IPS DF 6.9 (cell line): ENCODE data around the gene GRIN1.

Source experiments
- DNase-seq: peaks from one replicate; pipeline ENCODE4 v3.0.0-alpha.2; 2013; ENCODE audit warnings: low read depth, low spot score
- H3K27ac ChIP-seq: one replicate; pipeline ENCODE4 v1.5.1; 2013; ENCODE audit warnings: low read length, control low read depth
- H3K27me3 ChIP-seq: 2 replicates; pipeline ENCODE4 v1.6.1; 2013; ENCODE audit warnings: mild to moderate bottlenecking, low read length; ENCODE audit not compliant: control insufficient read depth, insufficient read depth
- H3K36me3 ChIP-seq: 2 replicates; pipeline ENCODE4 v1.6.1; 2013; ENCODE audit warnings: low read length; ENCODE audit not compliant: control insufficient read depth, insufficient read depth
- H3K4me1 ChIP-seq: 2 replicates; pipeline ENCODE4 v1.6.1; 2013; ENCODE audit warnings: low read length; ENCODE audit not compliant: control insufficient read depth, insufficient read depth
- H3K4me3 ChIP-seq: 2 replicates; pipeline ENCODE4 v1.5.1; 2013; ENCODE audit warnings: mild to moderate bottlenecking, low read length
- H3K9me3 ChIP-seq: 2 replicates; pipeline ENCODE4 v1.6.1; 2013; ENCODE audit warnings: low read length, inconsistent platforms; ENCODE audit not compliant: control insufficient read depth, insufficient read depth
- WGBS: extraction: QIAGEN DNeasy Blood & Tissue Kit; methylation state at CpG from one replicate; pipeline ENCODE4 v1.1.7; 2013; ENCODE audit warnings: mixed read lengths, missing lambda C conversion rate; ENCODE audit not compliant: insufficient read length, insufficient coverage; 5-methylcytosine and 5-hydroxymethylcytosine counted together

GRIN1 gene

DNA sequence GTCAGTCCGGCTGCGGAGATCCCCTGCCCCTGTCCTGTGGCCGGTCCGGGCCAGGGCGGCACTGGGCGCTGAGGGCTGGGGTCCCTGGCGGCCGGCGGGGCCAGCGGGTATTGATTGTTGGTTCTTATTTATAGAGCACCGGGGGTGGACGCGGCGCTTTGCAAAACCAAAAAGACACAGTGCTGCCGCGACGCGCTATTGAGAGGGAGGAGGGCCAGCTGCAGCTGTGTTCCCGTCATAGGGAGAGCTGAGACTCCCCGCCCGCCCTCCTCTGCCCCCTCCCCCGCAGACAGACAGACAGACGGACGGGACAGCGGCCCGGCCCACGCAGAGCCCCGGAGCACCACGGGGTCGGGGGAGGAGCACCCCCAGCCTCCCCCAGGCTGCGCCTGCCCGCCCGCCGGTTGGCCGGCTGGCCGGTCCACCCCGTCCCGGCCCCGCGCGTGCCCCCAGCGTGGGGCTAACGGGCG lies 28.4 kb downstream of the GRIN1 start:
- no CpG with 5 or more reads among the region's 44 CpGs for WGBS
- no peaks in the 10 kb centered on the region; the same call in 1 of the 2 replicates for H3K36me3 ChIP-seq
- peaks cover 9% of the 10 kb centered on the region for H3K4me1 ChIP-seq
- H3K4me3 ChIP-seq = no peak overlapping the region
- DNase-seq = no peak
- no peak overlapping the region for H3K27ac ChIP-seq
- H3K27me3 ChIP-seq = peaks cover 42% of the 10 kb centered on the region
- no peaks in the 10 kb centered on the region for H3K9me3 ChIP-seq

DNA sequence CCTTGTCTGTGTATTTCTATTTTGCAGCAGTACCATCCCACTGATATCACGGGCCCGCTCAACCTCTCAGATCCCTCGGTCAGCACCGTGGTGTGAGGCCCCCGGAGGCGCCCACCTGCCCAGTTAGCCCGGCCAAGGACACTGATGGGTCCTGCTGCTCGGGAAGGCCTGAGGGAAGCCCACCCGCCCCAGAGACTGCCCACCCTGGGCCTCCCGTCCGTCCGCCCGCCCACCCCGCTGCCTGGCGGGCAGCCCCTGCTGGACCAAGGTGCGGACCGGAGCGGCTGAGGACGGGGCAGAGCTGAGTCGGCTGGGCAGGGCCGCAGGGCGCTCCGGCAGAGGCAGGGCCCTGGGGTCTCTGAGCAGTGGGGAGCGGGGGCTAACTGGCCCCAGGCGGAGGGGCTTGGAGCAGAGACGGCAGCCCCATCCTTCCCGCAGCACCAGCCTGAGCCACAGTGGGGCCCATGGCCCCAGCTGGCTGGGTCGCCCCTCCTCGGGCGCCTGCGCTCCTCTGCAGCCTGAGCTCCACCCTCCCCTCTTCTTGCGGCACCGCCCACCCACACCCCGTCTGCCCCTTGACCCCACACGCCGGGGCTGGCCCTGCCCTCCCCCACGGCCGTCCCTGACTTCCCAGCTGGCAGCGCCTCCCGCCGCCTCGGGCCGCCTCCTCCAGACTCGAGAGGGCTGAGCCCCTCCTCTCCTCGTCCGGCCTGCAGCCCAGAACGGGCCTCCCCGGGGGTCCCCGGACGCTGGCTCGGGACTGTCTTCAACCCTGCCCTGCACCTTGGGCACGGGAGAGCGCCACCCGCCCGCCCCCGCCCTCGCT lies 29.0 kb downstream of the GRIN1 start:
- WGBS = no CpG with 5 or more reads among the region's 57 CpGs
- no peaks in the 10 kb centered on the region; the same call in 1 of the 2 replicates for H3K36me3 ChIP-seq
- DNase-seq = no peak
- no peaks in the 10 kb centered on the region for H3K9me3 ChIP-seq
- peak overlapping the region; percentile 14; the same call in 1 of the 2 replicates for H3K4me3 ChIP-seq
- peaks cover 40% of the 10 kb centered on the region for H3K27me3 ChIP-seq
- no peak overlapping the region for H3K27ac ChIP-seq
- H3K4me1 ChIP-seq = peaks cover 7% of the 10 kb centered on the region

DNA sequence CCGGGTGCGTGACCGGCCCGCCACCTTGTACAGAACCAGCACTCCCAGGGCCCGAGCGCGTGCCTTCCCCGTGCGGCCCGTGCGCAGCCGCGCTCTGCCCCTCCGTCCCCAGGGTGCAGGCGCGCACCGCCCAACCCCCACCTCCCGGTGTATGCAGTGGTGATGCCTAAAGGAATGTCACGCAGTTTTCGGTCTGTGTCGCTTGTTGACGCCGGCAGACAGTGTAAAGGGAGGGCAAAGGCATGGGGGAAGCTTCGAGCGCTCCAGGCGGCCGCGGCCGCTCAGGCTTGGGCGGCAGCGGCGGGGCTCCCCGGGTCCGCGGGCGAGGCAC lies 29.6 kb downstream of the GRIN1 start:
- H3K27ac ChIP-seq = no peak overlapping the region
- H3K4me1 ChIP-seq = peaks cover 7% of the 10 kb centered on the region
- peaks cover 35% of the 10 kb centered on the region for H3K27me3 ChIP-seq
- H3K36me3 ChIP-seq = no peaks in the 10 kb centered on the region; the same call in 1 of the 2 replicates
- WGBS = no CpG with 5 or more reads among the region's 36 CpGs
- no peak for DNase-seq
- H3K4me3 ChIP-seq = peak overlapping the region; percentile 35; the same call in 1 of the 2 replicates
- H3K9me3 ChIP-seq = no peaks in the 10 kb centered on the region

DNA sequence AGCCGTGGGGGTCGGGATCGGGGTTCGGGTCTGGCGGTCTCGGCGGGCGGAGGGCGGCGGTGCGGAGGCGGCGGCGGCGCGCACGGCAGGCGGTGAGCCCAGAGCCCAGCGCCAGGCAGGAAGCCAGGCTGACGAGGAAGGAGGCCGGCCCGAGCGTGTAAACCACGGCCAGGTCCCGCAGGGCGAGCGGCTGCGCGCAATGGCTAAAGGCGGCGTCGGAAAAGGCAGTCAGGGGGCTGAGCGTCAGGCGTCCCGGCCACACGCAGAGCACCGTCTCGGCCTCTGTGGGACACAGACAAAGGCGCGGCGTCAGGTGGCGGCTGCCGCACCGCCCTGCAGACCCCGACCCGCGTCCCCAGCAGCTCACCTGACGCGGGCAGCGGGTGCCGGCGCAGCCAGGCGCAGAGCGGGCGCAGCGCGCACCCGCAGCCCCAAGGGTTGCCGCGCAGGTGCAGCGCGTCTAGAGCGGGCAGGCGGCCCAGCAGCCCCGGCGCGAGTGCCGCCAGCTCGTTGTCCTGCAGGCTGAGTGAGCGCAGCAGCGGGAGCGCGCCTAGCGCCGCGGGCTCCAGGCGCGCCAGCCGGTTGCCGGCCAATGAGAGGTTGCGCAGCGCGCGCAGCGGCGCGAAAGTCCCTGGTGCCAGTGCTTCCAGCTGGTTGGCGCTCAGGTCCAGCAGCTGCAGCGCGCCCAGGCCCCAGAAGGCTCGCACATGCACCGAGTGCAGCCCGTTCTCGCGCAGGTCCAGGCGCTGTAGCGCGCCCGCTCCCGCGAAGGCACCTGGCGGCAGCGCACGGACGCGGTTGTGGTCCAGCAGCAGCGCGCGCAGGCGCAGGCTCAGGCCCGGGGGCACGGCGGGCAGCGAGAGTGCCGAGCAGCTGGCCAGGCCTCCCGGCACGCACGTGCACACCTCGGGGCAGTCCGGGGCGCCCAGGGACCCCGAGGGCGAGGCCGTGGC lies 30.2 kb downstream of the GRIN1 start:
- H3K4me3 ChIP-seq = peak overlapping the region; percentile 35
- H3K4me1 ChIP-seq = peaks cover 7% of the 10 kb centered on the region
- H3K27ac ChIP-seq = no peak overlapping the region
- no peaks in the 10 kb centered on the region; the same call in 1 of the 2 replicates for H3K36me3 ChIP-seq
- H3K27me3 ChIP-seq = peaks cover 35% of the 10 kb centered on the region
- no peaks in the 10 kb centered on the region for H3K9me3 ChIP-seq
- WGBS = no CpG with 5 or more reads among the region's 124 CpGs
- DNase-seq = no peak

DNA sequence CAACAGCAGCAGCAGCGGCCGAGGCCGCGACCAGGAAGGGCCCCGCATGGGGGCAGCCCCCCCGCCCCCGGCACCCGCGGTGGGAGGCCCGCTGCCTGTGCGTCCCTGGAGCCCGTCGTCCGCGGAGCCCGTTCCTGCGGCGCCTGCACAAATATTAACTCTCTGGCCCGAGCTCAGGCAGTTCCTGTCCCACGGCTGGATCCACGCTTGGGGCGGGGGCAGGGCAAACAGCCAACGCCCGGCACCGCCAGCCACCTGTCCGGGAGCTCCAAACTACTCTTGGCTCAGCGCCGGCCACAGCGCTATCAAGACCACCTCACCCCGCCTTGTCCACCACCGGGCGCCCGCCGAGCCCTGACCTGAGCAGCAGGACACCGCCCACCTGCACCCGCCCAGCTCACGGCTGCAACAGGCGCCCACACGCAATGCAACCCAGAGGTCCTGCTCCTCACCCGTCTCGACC lies 31.0 kb downstream of the GRIN1 start, which contains the start of gene LRRC26:
Gene LRRC26, minus strand, starts transcription at position 156 of the 463 bp plus-strand sequence. Its CDS starts 108 bp downstream, at position 48.
- H3K36me3 ChIP-seq = no peaks in the 10 kb centered on the region
- DNase-seq = no peak
- H3K9me3 ChIP-seq = no peaks in the 10 kb centered on the region
- H3K27ac ChIP-seq = no peak within 1 kb of the TSS
- WGBS = no CpG with 5 or more reads among the region's 41 CpGs
- H3K4me1 ChIP-seq = peaks cover 7% of the 10 kb centered on the region
- H3K4me3 ChIP-seq = peak within 1 kb of the TSS; percentile 35
- H3K27me3 ChIP-seq = peaks cover 35% of the 10 kb centered on the region

DNA sequence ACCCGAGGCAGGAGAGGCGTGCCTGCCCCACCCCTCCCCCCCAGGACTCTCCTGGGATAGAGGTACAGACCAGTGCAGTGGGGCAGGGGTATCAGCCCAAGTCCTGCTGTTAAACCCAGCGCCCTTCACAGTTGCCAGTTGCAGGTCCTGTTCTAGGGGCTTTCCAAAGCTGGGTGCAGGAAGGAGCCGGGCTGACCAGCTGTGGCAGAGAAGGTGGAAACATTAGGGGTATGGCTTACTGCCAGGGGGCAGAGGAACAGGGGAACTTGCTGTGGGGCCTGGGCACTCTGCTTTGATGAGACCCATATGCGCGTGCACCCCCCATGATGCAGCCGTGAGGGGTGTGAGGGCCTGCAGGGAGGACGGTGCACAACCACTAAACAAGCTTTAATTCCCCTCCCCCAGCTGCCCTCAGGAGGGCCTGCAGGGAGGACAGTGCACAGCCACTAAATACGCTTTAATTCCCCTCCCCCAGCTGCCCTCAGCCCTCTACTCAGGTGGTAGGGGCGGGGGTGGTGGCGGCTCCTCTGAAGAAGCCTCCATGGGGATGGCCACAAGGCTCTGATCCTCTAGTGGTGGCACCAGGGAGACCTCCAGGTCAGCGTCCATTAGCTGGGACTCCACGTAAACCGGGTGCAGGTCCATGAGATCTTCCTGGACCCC lies 31.7 kb downstream of the GRIN1 start:
- no peak for DNase-seq
- Histone ChIP-seq H3K27me3 (peaks cover 35% of the 10 kb centered on the region), H3K4me3 (no peak overlapping the region), H3K36me3 (no peaks in the 10 kb centered on the region; the same call in 1 of the 2 replicates), H3K27ac (no peak overlapping the region), H3K4me1 (peaks cover 9% of the 10 kb centered on the region), H3K9me3 (no peaks in the 10 kb centered on the region)
- WGBS = no CpG with 5 or more reads among the region's 14 CpGs

DNA sequence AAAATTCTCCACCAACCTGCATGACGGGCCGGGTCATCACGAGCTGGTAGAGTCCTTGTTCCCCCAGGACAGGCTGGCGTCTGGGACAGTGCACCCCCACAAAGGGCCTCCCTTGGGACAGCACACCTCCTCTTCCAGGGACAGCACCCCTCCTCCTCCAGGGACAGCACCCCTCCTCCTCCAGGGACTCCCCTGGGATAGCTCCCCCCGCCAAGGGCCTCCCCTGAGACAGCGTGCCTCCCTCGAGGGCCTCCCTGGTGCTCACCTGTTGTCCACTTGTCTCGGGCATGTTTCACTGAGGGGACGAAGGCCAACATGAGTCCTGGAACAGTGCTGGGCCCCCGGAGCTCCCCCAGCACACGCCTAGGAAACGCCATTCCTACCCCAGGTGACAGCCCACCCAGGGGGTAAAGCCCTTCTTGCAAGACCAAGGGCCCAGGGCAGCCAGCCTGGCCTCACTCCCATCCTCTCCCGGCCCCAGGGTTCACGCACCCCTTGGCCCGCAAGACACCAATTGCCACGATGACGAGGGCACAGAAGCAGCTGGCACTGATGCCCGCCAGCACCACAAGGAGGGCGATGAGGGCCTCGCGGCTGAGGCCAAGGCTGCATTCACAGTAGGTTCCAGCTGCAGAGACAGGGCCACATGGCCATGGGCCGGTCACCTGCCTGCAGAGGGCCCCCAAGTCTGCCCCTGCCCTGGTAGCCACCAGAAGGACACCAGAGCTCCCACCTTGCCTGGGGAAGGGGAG lies 32.4 kb downstream of the GRIN1 start:
- Histone ChIP-seq H3K27me3 (peaks cover 31% of the 10 kb centered on the region), H3K9me3 (no peaks in the 10 kb centered on the region), H3K27ac (no peak overlapping the region), H3K4me1 (peaks cover 9% of the 10 kb centered on the region), H3K4me3 (no peak overlapping the region), H3K36me3 (no peaks in the 10 kb centered on the region; the same call in 1 of the 2 replicates)
- DNase-seq = no peak
- no CpG with 5 or more reads among the region's 22 CpGs for WGBS

DNA sequence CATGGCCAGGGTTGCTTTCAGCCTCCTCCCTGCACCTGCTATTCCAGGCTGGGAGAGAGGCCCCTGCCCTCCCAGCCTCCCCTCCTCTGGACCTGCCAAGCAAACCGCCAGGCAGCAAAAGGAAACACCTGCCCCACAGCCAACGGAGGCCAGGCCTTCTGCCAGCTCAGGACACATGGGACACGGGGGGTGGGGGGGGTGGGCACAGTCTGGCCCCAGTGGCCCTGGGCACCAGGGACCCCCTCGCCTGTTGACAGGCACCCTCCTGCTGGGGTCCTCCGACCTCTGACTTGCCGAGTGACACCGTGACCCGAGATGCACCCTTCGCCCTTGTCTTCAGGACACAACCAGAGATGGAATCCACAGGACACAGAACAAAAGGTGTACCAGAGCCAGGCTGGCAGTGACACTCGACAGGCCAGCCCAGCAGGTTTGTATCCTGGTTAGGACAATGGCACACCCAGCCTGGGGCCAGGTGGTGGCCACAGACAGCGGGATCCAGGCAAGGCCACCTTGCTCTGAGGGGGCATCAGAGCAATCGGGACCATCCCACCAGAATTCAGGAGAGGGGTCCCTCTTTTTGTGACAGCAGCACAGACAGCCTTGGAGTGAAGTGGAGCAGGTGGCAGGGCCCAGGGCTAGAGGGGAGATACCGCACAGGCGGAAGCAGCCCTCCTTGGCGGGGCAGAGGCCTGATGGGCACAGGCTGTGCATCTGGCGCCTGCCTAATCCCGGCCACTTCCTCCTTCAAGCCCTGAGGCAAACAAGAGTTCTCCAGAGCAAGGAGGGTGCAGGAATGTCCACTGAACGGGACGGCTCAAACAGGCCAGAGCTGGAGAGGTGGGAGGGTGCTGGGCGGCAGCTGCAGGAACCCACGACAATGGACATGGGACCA lies 34.2 kb downstream of the GRIN1 start:
- H3K27me3 ChIP-seq = peaks cover 14% of the 10 kb centered on the region
- no peak for DNase-seq
- H3K36me3 ChIP-seq = no peaks in the 10 kb centered on the region; the same call in 1 of the 2 replicates
- peaks cover 8% of the 10 kb centered on the region for H3K4me1 ChIP-seq
- H3K4me3 ChIP-seq = no peak overlapping the region
- no peaks in the 10 kb centered on the region for H3K9me3 ChIP-seq
- WGBS = no CpG with 5 or more reads among the region's 21 CpGs
- H3K27ac ChIP-seq = no peak overlapping the region
